Caco-2 (cell line): Measurements from ENCODE around the gene SMAD7. TPM values are rescaled to one million over a fixed set of nuclear protein-coding genes. Genes with fewer than 3 reads are reported as not detected.

Experiments used
- BruUV-seq: library from RNA; stranded (reverse); fragments of 400-500 nt; replicated peaks from 2 replicates; lab custom pipeline; 2021; lab: Mats Ljungman, UMichigan
- CTCF ChIA-PET: fragments of 300-600 bp; sonication (Branson Sonifier 250); formaldehyde crosslinking; loops from one replicate; lab custom pipeline; 2022; ENCODE audit warnings: antibody characterized with exemption; lab: Charles Lee
- POLR2A ChIA-PET: fragments of 300-600 bp; sonication (Branson Sonifier 250); formaldehyde crosslinking; loops from one replicate; lab custom pipeline; 2022; ENCODE audit warnings: antibody characterized with exemption; lab: Charles Lee
- DNase-seq, 2 experiments: peaks; one replicate each; pipeline versions ENCODE4 v3.0.0 to v3.0.0-alpha.2; 2020 to 2022
- H3K27me3 ChIP-seq: replicated peaks from 2 replicates; pipeline ENCODE4 v1.6.0; 2011; ENCODE audit warnings: low read length; ENCODE audit not compliant: control insufficient read depth, insufficient read depth
- H3K36me3 ChIP-seq: 2 replicates; pipeline ENCODE4 v1.5.1; 2011; ENCODE audit warnings: low read length; ENCODE audit not compliant: control insufficient read depth, insufficient read depth
- H3K4me1 ChIP-seq: fragments of 250-450 bp; sonication (Bioruptor Pico); 2 replicates; pipeline ENCODE4 v1.5.1; 2020; ENCODE audit warnings: mild to moderate bottlenecking
- H3K4me3 ChIP-seq: 2 replicates; pipeline ENCODE4 v1.5.1; 2011; ENCODE audit warnings: low read depth, mild to moderate bottlenecking, control low read depth, low read length
- H3K9me3 ChIP-seq: fragments of 250-450 bp; sonication (Bioruptor Pico); 2 replicates; pipeline ENCODE4 v1.5.1; 2020; ENCODE audit warnings: mild to moderate bottlenecking, moderate library complexity
- H3K27ac Mint-ChIP-seq: one replicate; pipeline ENCODE4 v1.8.0; 2022; ENCODE audit warnings: mixed read lengths; ENCODE audit not compliant: unreplicated experiment
- H3K27me3 Mint-ChIP-seq: one replicate; pipeline ENCODE4 v1.8.0; 2022; ENCODE audit warnings: mixed read lengths; ENCODE audit not compliant: insufficient read depth, unreplicated experiment
- H3K36me3 Mint-ChIP-seq: one replicate; pipeline ENCODE4 v1.8.0; 2022; ENCODE audit warnings: mild to moderate bottlenecking, mixed read lengths; ENCODE audit not compliant: insufficient read depth, unreplicated experiment
- H3K4me1 Mint-ChIP-seq: one replicate; pipeline ENCODE4 v1.8.0; 2022; ENCODE audit warnings: low read depth, mixed read lengths; ENCODE audit not compliant: unreplicated experiment
- H3K4me3 Mint-ChIP-seq: one replicate; pipeline ENCODE4 v1.8.0; 2022; ENCODE audit warnings: mild to moderate bottlenecking, moderate library complexity, mixed read lengths; ENCODE audit not compliant: unreplicated experiment
- H3K9me3 Mint-ChIP-seq: one replicate; pipeline ENCODE4 v1.8.0; 2022; ENCODE audit warnings: mixed read lengths; ENCODE audit not compliant: unreplicated experiment
- CTCF ChIP-seq, 2 experiments: fragments of 200-600 bp in 1 of 2; IDR thresholded peaks; 1 replicate in 1 of 2; 2 replicates in 1 of 2; pipeline versions ENCODE4 v1.5.1 to v1.8.0; 2011 to 2022; ENCODE audit warnings: antibody characterized with exemption in 1 of 2, control low read depth in 1 of 2, inconsistent platforms in 1 of 2, low read depth in 1 of 2, low read length in 1 of 2, mild to moderate bottlenecking in 1 of 2, moderate library complexity in 1 of 2; ENCODE audit not compliant: insufficient read depth in 1 of 2, severe bottlenecking in 1 of 2, unreplicated experiment in 1 of 2
- intact Hi-C: fragments of 100-400 bp; cut with micrococcal nuclease; formaldehyde crosslinking; loops from one replicate; pipeline ENCODE4 v1.10.0; 2022; ENCODE audit not compliant: unreplicated experiment
- total RNA-seq: library from RNA; stranded (reverse); gene quantifications from 2 replicates; pipeline ENCODE4 v1.2.3, GENCODE V29; 2022

SMAD7 gene
- total RNA-seq, 1 experiment from 2014 or later: 9.3 TPM

GRCh38 chr18:48877941-48878340 is 72.8 kb downstream of the SMAD7 start:
- intact Hi-C loops: no loop called here
- CTCF ChIA-PET: no interaction called here

GRCh38 chr18:48876590-48876989 is 74.2 kb downstream of the SMAD7 start:
- Histone ChIP-seq H3K4me1 (peaks cover 4% of the 10 kb centered on the region; the same call in 1 of the 2 replicates), H3K4me3 (no peak overlapping the region), H3K36me3 (no peaks in the 10 kb centered on the region), H3K27me3 (no peaks in the 10 kb centered on the region), H3K9me3 (no peaks in the 10 kb centered on the region)
- no peak for DNase-seq
- ChIA-PET CTCF (interaction anchor here (0.6 kb wide), 1 partner anchor 17 kb away, joined by 3 read pairs; no protein-coding TSS in a partner anchor), POLR2A (no interaction called here)
- Mint-ChIP-seq H3K4me3 (no peak overlapping the region), H3K36me3 (no peaks in the 10 kb centered on the region), H3K4me1 (peaks cover 7% of the 10 kb centered on the region), H3K27ac (no peak overlapping the region), H3K27me3 (no peaks in the 10 kb centered on the region), H3K9me3 (no peaks in the 10 kb centered on the region)
- no TSS peak for BruUV-seq
- no peak for TF ChIP-seq CTCF (IDR thresholded peaks at IDR 0.05; ENCODE audit: insufficient read depth in 1 of 2, low read depth in 1 of 2, low read length in 1 of 2, severe bottlenecking in 1 of 2, unreplicated experiment in 1 of 2)
- intact Hi-C loops: no loop called here

More at GRCh38 chr18:48877941-48878340, 72.8 kb downstream of the SMAD7 start:
- no peaks in the 10 kb centered on the region for H3K9me3 Mint-ChIP-seq
- H3K36me3 ChIP-seq: no peaks in the 10 kb centered on the region
- POLR2A ChIA-PET: no interaction called here
- no peak overlapping the region for H3K4me3 Mint-ChIP-seq
- DNase-seq: no peak
- no TSS peak for BruUV-seq
- no peaks in the 10 kb centered on the region for H3K36me3 Mint-ChIP-seq
- H3K27me3 Mint-ChIP-seq: no peaks in the 10 kb centered on the region
- no peaks in the 10 kb centered on the region for H3K27me3 ChIP-seq
- peaks cover 4% of the 10 kb centered on the region; the same call in 1 of the 2 replicates for H3K4me1 ChIP-seq
- no peaks in the 10 kb centered on the region for H3K9me3 ChIP-seq
- H3K27ac Mint-ChIP-seq: no peak overlapping the region
- TF ChIP-seq CTCF (IDR thresholded peaks at IDR 0.05; ENCODE audit: insufficient read depth in 1 of 2, low read depth in 1 of 2, low read length in 1 of 2, severe bottlenecking in 1 of 2, unreplicated experiment in 1 of 2): no peak
- H3K4me1 Mint-ChIP-seq: peaks cover 11% of the 10 kb centered on the region
- H3K4me3 ChIP-seq: no peak overlapping the region

- no TSS peak for BruUV-seq
- ChIA-PET POLR2A (no interaction called here), CTCF (interaction anchor here (0.6 kb wide), 1 partner anchor 18 kb away, joined by 3 read pairs; no protein-coding TSS in a partner anchor)
- H3K36me3 ChIP-seq: no peaks in the 10 kb centered on the region
- intact Hi-C loops: no loop called here
- peaks cover 4% of the 10 kb centered on the region; the same call in 1 of the 2 replicates for H3K4me1 ChIP-seq
- no peaks in the 10 kb centered on the region for H3K9me3 Mint-ChIP-seq
- H3K27me3 Mint-ChIP-seq: no peaks in the 10 kb centered on the region
- H3K9me3 ChIP-seq: no peaks in the 10 kb centered on the region
- peak; percentile 12 to 44 for DNase-seq
- no peak overlapping the region for H3K4me3 Mint-ChIP-seq
- no peak overlapping the region for H3K4me3 ChIP-seq
- peaks cover 7% of the 10 kb centered on the region for H3K4me1 Mint-ChIP-seq
- H3K36me3 Mint-ChIP-seq: no peaks in the 10 kb centered on the region
- H3K27ac Mint-ChIP-seq: no peak overlapping the region
- no peaks in the 10 kb centered on the region for H3K27me3 ChIP-seq
- TF ChIP-seq CTCF (IDR thresholded peaks at IDR 0.05; ENCODE audit: insufficient read depth in 1 of 2, low read depth in 1 of 2, low read length in 1 of 2, severe bottlenecking in 1 of 2, unreplicated experiment in 1 of 2): no peak
These were observed 74.7 kb downstream of the SMAD7 start for GRCh38 chr18:48875942-48876511.
